RWPE1 (cell line): ENCODE data around the gene AMBRA1.
A peak's percentile ranks its signal among the peaks of the same experiment; 100 is the strongest.

Experiments
- CTCF ChIA-PET: fragments of 350-600 bp; sonication (Branson Sonifier 250); formaldehyde crosslinking; extraction: SDS; loops from one replicate; lab custom pipeline; 2021; lab: Yijun Ruan, JAX
- POLR2A ChIA-PET: fragments of 400-600 bp; formaldehyde crosslinking; extraction: SDS; loops from one replicate; lab custom pipeline; 2020; ENCODE audit warnings: antibody characterized with exemption; ENCODE audit not compliant: low non-redundant PET; lab: Yijun Ruan, JAX
- DNase-seq: peaks from one replicate; pipeline ENCODE4 v3.0.0; 2012; ENCODE audit warnings: low spot score
- H3K27ac ChIP-seq: fragments of 450-650 bp; 2 replicates; pipeline ENCODE4 v1.5.1; 2017
- TF ChIP-seq, protein P1 (sequence below): fragments of 450-650 bp; conservative IDR thresholded peaks from 2 replicates; pipeline ENCODE4 v1.5.1; 2017; ENCODE audit warnings: low read depth, mild to moderate bottlenecking

Gene AMBRA1

DNA sequence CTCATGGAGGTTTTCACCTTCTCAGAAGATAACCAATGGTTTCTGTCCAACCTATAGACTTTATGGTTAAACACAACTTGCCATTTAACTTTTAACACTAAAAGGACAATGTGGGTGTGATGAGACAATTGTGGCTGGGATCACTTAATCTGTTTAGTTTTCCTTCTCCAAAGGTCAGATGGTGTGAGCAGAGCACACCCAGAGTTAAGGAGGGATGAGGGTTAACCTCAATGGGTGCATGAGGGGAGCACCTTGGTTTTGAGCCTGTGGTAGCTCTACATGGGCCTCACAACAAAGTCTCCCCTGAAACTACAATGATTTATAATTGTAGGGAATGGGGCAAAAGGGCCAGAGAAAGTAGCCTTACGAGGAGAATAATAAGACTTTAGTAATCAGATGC, 173.3 kb downstream of the AMBRA1 start:
- DNase-seq, result no peak
- ChIA-PET CTCF (no interaction called here), POLR2A (no interaction called here)
- TF ChIP-seq, protein P1, sequence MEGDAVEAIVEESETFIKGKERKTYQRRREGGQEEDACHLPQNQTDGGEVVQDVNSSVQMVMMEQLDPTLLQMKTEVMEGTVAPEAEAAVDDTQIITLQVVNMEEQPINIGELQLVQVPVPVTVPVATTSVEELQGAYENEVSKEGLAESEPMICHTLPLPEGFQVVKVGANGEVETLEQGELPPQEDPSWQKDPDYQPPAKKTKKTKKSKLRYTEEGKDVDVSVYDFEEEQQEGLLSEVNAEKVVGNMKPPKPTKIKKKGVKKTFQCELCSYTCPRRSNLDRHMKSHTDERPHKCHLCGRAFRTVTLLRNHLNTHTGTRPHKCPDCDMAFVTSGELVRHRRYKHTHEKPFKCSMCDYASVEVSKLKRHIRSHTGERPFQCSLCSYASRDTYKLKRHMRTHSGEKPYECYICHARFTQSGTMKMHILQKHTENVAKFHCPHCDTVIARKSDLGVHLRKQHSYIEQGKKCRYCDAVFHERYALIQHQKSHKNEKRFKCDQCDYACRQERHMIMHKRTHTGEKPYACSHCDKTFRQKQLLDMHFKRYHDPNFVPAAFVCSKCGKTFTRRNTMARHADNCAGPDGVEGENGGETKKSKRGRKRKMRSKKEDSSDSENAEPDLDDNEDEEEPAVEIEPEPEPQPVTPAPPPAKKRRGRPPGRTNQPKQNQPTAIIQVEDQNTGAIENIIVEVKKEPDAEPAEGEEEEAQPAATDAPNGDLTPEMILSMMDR, result no peak
- H3K27ac ChIP-seq, result no peak overlapping the region

DNA sequence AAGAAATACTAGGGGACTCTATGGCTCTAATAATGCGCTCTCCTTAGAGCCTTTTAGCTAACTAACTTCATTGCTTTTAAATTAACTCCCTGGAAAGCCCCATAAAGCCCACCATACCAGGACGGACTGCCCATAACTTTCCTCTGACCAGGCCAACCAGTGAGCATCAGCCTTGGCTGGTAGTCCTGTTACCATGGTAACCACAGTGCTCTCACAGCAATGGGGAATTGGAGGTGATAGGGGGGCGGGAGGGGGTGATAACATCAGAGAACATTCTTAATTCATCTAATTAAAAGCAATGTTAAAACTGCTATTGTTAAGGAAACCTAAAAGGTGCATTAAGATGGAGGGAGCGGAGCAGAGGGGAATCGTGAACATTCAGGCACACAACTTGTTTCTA, 175.1 kb downstream of the AMBRA1 start:
- TF ChIP-seq, protein P1, result no peak
- no peak overlapping the region for H3K27ac ChIP-seq
- no peak for DNase-seq
- ChIA-PET POLR2A (no interaction called here), CTCF (no interaction called here)

DNA sequence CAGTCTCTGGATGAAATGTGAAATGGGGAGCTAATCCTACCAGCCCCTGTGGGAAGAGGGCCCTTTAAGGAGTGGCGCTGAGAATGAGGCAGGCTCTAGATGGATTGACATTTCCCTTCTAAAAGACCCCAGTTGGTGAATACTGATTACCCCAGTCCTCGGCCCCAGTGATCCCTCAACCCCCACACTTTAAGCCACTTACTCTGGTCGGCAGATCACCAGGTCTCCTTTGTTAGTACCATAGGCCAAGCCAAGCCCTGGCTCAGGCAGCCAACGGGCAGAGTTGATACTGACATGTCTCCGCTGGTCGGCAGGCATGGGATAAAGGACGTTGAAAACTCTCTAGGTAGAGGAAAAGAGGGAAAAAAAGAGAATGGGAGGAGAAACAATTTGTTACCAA, 176.1 kb downstream of the AMBRA1 start:
- ChIA-PET POLR2A (no interaction called here), CTCF (interaction anchor here (0.6 to 0.7 kb wide), 2 partner anchors 14 to 29 kb away, joined by 3 read pairs; no protein-coding TSS in a partner anchor)
- TF ChIP-seq, protein P1, result no peak
- DNase-seq, result no peak
- H3K27ac ChIP-seq, result no peak overlapping the region

DNA sequence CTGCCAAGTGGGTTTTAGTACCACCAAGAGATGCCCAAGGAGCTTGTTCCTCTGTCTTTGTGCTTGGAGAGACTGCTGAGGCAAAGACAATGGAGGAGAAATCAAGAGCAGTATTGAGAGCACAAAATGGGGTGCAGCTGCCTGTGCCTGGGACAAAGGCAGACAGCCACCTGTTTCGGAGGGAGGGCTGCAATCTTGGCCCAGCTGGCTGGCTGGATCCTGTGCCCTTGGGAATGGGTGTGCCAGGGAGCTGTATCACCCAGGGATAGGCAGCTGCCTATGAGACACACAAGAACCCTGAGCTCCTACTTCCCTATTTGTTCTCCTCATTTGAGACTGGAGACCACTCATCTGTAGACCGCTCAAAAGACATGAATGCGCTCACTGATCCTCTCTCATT, 178.9 kb downstream of the AMBRA1 start:
- CTCF ChIA-PET, result no interaction called here
- TF ChIP-seq, protein P1, result no peak
- no peak for DNase-seq
- POLR2A ChIA-PET, result no interaction called here
- H3K27ac ChIP-seq, result no peak overlapping the region

DNA sequence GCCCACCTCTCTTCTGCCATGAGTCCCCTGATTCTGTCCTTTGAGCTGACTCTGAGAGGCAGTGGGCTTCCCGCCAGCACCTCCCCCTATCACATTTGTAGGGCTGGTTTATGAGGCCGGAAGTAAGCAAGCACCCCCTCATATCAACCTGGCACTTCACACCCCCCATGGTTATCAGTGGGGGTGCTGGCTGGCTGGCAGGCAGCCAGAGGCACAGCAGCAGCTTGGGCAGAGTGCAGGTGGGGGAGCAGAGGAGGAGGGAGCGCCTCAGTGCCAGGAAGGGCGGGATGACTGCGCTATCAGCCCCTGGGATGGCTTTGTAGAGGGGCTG, 179.4 kb downstream of the AMBRA1 start:
- ChIA-PET POLR2A (no interaction called here), CTCF (no interaction called here)
- TF ChIP-seq, protein P1, result no peak
- DNase-seq, result no peak
- H3K27ac ChIP-seq, result no peak overlapping the region

DNA sequence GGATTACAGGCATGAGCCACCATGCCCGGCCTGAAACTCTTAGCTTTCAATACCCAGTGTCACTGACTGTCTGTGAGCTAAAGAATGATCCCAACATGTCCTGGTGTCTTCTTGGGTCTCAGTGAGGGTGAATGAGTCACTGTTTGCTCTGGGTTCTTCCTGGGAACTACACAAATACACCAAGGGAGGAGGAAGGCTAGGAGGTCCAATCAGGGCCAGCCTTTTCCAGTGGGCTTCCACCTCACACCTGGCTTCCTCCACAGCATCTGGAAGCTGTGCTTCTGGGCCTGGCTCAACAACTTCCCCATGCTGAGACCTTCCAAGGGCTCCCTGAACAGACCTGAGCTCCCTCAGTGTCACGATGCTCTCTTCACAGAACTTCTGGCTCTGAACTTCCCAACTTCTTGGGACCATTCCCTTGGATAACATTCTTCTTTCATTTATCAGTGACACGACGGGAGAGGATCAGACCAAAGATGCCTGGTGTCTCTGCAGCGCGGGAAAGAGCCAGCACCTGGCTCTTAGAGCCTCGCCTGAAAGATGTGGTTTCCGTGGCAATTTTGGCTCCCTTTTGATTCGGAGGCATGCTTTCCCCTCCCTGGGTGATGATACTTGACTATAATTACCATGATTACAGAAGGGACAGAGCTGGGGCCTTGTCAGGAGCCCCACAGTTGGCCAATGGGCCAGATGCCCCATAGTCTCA, 179.9 kb downstream of the AMBRA1 start:
- no peak for DNase-seq
- TF ChIP-seq, protein P1, result no peak
- CTCF ChIA-PET, result interaction anchor here (0.5 kb wide), 2 partner anchors 31 to 45 kb away, joined by 3 to 4 read pairs; no protein-coding TSS in a partner anchor
- H3K27ac ChIP-seq, result 0 out of 2 replicates have a peak overlapping the region, but pooled peaks have one; percentile 23
- POLR2A ChIA-PET, result no interaction called here
